Kidney glomerular epithelial cell (primary cell): Measurements from ENCODE around the gene PPP6R2.
"Not testable (repeated sequence)": the region's sequence is repeated elsewhere in the genome, so short reads cannot be mapped to it uniquely, and the experiment has no call there.

Experiments
- DNase-seq: peaks from one replicate; lab custom pipeline; 2025; lab: John Stamatoyannopoulos, UW

Gene PPP6R2

GRCh38 chr22:50317178-50317577 lies 25.9 kb upstream of the PPP6R2 start:
- DNase-seq, result no peak

- DNase-seq, result no peak
These were observed 25.5 kb upstream of the PPP6R2 start for GRCh38 chr22:50317674-50318073.

GRCh38 chr22:50318356-50318697 lies 24.8 kb upstream of the PPP6R2 start:
- DNase-seq, result no peak

- no peak for DNase-seq
These were observed 24.3 kb upstream of the PPP6R2 start for GRCh38 chr22:50318698-50319411.

DNA sequence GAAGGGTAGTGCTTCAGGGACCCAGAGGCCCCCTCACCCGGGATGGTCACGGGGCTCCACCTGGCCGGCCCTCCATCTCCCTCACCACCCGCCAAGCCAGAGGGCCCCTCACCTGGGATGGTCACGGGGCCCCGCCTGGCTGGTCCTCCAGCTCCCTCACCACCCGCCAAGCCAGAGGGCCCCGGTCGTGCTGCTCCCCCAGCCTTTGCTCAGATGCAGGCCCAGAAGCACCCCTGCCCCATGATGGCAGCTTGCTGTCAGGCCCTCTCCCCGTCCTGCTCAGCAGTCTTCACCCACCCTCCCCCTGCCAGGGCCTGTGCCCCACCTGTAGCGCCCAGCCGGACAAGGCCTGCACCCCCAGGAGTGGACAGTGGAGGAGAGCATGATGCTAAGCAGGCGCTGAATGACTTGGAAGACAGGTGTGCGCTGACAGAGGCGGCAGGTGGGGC lies 23.6 kb upstream of the PPP6R2 start:
- no peak for DNase-seq

DNA sequence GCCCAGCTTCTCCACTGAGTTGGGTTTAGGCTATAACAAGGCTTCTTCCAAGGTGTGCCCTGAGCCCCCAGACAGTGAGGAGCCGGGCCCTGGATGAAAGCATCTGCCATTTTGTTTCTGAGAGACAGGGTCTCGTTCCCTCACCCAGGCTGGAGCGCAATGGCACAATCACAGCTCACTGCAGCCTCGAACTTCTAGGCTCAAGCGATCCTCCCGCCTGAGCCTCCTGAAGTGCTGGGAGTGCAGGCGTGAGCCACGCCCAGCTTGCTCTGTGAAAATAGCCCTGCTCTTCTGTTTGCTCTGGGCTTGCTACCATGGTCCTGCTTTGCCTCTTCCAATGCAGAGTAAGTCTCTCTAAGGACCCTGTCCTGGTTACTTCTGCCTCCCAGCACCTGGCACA lies 23.0 kb upstream of the PPP6R2 start:
- DNase-seq, result no peak

DNA sequence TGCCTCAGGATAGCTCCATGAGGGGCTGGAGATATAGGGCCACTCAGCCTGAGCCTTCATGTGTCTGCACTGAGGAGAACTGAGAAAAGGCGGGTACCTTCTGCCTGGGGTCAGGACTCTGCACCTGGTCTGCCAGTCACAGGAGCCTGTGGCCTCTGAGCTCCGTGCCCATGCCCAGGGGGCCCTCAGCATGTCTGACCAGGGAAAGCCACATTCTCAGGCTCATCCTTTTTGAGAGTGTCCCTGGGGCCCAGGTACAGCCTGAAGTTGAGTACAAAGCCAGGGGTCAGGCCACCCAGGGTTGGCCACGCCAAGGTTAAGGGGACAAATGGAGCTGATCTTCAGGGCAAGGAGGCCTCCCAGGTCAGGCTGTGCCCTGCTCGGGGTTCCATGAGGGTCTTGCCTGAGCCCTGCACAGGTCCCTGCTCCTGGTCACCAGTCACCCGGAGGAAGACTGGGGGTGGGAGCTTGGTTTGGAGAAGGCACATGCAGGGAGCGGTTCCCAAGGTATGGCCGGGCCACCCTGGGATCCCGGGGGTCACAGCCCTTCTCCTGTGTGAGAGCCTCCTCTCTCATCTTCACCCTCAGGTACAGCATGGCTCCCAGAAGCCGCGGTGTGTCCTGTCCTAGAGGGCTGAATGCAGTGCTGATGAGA lies 22.3 kb upstream of the PPP6R2 start:
- DNase-seq, result no peak

- DNase-seq, result not testable (repeated sequence)
These were observed 20.6 kb upstream of the PPP6R2 start for GRCh38 chr22:50322382-50323104.

- DNase-seq, result no peak
These were observed 19.2 kb upstream of the PPP6R2 start for GRCh38 chr22:50323900-50324299.

- no peak for DNase-seq
These were observed 17.5 kb upstream of the PPP6R2 start for GRCh38 chr22:50325444-50326224.

- no peak for DNase-seq
These were observed 16.7 kb upstream of the PPP6R2 start for GRCh38 chr22:50326225-50326955.

DNA sequence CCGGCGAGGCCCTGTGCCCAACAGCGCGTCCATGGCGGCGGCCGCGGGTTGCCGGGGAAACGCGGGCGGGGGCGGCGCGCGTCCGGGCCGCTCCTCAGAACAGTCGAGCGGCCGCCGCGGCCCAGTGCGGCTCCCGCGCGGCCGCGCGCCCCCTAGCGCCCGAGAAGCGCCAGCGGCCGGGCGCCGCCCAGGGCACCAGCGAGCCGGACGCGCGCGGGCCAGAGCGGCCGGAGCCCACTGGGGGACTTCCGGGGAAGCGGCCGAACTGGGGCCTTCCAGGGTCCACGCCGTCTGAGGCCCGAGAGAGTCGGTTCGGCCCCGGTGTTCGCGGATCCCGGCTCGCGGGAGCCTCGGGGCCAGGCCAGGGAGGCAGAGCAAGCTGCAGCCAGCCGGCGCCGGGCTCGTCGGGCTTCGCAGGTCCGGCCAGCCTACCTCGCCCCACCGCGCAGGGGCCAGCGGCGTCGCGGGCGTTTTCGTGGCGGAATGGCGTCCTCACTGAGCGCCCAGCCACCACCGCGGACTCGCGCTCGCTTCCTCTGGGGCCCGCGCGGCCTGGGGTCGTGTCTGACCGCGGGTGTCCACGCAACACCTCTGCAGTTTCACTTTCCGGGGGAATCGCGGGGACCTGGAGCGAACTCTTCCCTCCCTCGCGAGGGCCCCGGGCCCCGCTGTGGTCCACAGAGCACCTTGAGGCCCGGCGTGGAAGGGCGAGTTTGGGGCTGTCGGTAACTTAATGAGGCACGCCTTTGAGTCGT lies 16.0 kb upstream of the PPP6R2 start, which contains the start of gene DENND6B:
Gene DENND6B (minus strand): TSS at position 57 of the 755 bp plus-strand sequence. CDS start 24 bp downstream, at position 33.
- DNase-seq, result peak; percentile 75

GRCh38 chr22:50327711-50328019 lies 15.5 kb upstream of the PPP6R2 start:
- no peak for DNase-seq

DNA sequence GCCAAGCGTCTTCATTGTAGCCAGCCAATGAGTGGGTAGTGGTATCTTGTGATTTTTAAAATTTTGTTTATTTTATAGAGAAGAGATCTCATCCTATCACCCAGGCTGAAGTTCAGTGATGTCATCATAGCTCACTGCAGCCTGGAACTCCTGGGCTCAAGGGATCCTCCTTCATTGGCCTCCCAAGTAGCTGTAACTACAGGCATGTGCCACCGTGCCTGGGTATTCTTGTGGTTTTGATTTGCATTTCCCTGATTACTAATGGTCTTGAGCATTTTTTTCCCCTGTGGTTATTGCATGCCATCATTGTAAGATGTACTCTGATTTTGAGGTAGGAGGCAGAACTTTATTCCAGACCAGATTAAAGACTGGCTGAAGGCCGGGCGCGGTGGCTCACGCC lies 13.9 kb upstream of the PPP6R2 start:
- no peak for DNase-seq

DNA sequence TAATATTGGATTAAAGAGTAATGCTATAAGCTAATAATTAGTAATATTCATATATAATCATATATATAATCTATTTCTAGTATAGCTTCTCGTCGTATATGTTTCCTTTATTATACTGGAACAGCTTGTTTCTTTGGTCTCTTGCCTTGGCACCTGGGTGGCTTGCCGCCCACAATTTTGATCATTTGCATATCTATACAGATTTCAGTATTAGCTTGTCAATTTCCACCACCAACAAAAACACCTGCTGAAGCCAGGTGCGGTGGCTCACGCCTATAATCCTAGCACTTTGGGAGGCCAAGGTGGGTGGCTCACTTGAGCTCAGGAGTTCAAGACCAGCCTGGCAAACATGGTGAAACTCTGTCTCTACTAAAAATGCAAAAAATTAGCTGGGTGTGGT lies 8.7 kb upstream of the PPP6R2 start:
- DNase-seq, result not testable (repeated sequence)

DNA sequence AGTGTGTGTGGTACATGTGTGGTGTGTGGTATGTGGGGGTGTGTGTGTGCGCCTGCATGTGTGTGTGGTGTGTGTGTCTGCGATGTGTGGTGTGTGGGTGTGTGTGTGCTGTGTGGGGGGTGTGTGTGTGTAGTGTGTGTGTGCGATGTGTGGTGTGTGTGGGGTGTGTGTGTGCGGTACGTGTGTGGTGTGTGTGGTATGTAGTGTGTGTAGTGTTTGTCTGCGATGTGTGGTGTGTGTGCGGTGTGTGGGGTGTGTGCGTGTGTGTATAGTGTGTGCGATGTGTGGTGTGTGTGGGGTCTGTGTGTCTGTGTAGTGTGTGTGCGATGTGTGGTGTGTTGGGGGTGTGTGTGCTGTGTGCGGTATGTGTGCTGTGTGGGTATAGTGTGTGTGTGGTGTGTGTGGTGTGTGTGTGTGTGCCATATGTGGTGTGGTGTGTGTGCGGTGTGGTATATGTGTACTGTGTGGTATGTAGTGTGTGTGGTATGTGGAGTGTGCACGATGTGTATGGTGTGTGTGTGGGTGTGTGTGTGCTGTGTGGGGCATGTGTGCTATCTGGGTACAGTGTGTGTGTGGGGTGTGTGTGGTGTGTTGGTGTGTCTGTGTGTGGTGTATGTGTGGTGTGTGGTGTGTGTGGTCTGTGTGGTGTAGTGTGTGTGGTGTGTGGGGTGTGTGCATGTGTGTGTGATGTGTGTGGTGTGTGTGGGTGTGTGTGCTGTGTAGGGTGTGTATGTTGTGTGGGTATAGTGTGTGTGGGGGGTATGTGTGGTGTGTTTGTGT lies 5.7 kb upstream of the PPP6R2 start:
- DNase-seq, result no peak

DNA sequence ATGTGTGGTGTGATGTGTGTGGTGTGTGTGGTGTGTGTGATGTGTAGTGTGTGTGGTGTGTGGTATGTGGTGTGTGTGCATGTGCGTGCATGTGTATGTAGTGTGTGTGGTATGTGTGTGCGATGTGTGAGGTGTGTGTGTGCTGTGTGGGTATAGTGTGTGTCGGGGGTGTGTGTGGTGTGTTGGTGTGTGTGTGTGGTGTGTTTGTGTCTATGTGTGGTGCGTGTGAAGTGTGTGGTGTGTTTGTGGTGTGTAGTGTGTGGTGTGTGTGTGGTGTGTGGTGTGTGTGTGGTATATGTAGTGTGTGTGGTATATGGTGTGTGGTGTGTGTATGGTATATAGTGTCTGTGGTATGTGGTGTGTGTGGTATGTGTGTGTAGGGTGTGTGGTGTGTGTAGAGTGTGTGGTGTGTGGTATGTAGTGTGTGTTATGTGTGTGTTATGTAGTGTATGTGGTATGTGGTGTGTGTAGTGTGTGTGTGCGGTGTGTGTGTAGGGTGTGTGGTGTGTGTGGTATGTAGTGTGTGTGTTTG lies 5.0 kb upstream of the PPP6R2 start:
- no peak for DNase-seq

DNA sequence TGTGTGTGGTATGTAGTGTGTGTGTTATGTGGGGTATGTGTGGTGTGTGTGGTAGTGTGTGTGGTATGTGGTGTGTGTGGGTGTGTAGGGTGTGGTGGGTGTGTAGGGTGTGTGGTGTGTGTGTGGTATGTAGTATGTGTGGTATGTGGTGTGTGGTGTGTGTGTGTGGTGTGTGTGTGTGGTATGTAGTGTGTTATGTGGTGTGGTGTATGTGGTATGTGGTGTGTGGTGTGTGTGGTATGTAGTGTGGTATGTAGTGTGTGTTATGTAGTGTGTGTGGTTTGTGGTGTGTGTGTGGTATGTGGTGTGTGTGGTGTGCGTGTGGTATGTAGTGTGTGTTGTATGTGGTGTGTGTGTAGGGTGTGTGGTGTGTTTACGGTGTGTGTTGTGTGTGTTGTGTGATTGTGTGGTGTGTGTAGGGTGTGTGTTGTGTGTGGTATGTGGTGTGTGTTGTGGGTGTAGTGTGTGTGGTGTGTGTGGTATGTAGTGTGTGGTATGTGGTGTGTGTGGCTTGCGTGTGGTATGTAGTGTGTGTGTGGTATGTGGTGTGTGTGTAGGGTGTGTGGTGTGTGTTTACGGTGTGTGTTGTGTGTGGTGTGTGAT lies 4.2 kb upstream of the PPP6R2 start:
- DNase-seq, result no peak
